Activated naive CD4-positive, alpha-beta T cell treated with anti-CD3 and anti-CD28 coated beads for 36 hours (primary cell): ENCODE measurements around the gene IQCH. TPM values are rescaled to one million over a fixed set of nuclear protein-coding genes. Genes with fewer than 3 reads are reported as not detected.

Experiments
- CTCF ChIA-PET: fragments of 350-600 bp; sonication (Branson Sonifier 250); formaldehyde crosslinking; loops from one replicate; lab custom pipeline; 2021; ENCODE audit warnings: antibody characterized with exemption; lab: Charles Lee
- DNase-seq: peaks from one replicate; pipeline ENCODE4 v3.0.0-alpha.2; 2020
- H3K27ac Mint-ChIP-seq: one replicate; pipeline ENCODE4 v1.8.0; 2021; ENCODE audit warnings: mild to moderate bottlenecking, mixed read lengths
- H3K27me3 Mint-ChIP-seq: one replicate; pipeline ENCODE4 v1.8.0; 2021; ENCODE audit warnings: low read depth, mixed read lengths
- H3K36me3 Mint-ChIP-seq: one replicate; pipeline ENCODE4 v1.8.0; 2021; ENCODE audit warnings: low read depth, mixed read lengths
- H3K4me1 Mint-ChIP-seq: one replicate; pipeline ENCODE4 v1.8.0; 2021; ENCODE audit warnings: low read depth, mixed read lengths
- H3K4me3 Mint-ChIP-seq: one replicate; pipeline ENCODE4 v1.8.0; 2021; ENCODE audit warnings: mild to moderate bottlenecking, moderate library complexity, mixed read lengths
- H3K9me3 Mint-ChIP-seq: one replicate; pipeline ENCODE4 v1.8.0; 2021; ENCODE audit warnings: mixed read lengths
- intact Hi-C: fragments of 100-400 bp; cut with micrococcal nuclease; formaldehyde crosslinking; loops from one replicate; pipeline ENCODE4 v1.15.1; 2023
- total RNA-seq, 2 experiments: library from RNA; stranded (reverse); gene quantifications; one replicate each; pipeline ENCODE4 v1.2.3, GENCODE V29; 2021

Gene IQCH
- total RNA-seq = 1 to 10 TPM in 1 of 2 experiments, under 1 TPM in 1; 0.98 to 1.4 TPM

DNA sequence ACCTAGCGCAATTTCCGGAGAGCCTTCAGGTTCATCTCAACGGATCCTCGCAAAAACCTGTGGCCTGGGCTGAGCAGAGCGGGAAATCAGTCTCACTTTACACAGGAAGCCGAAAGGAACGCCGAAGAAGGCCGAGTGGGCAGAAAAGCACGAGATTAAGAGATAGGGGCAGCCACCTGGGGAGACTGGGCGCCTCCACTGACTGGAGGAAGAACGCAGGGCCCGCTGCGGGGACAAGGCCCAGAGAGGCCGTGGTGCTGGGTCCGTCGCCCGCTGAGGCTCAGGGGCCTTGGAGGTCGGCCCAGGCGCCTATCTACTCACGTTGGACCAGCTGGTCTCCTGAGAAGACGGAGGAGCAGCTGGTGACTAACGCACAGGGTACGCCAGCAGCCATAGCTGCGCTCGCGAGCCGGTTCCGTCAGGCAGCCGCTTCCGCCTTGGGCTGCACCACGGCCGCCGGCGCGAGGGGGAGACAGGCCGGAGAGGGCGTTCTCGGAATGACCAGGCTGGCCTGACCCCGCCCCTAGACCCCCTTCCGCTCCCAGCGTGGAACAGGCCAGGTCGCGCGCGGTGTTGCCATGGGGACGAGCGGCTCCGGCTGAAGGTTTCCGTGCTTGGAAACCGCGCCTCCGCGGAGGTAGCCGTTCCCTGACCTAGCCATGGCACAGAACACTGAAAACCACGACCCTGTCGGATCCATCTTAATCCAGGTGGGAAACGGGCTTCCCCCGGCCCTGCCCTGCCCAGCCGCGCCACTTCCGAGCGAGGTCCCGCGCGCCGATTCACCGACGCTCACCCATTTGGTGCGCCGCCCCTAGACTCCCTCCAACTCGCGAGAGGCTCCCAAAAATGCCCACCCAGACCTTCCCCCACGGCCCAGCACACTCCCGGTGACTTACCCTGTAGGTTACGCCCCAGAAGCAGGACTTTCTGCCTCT, at the start of gene IQCH, which contains the start of gene AAGAB:
IQCH (plus strand) TSS at position 549 of the 938 bp plus-strand sequence; CDS start at position 660, 111 bp downstream.
AAGAB (minus strand) TSS at position 424 of the 938 bp plus-strand sequence; CDS start at position 394, 30 bp downstream.
- no peaks in the 10 kb centered on the region for H3K9me3 Mint-ChIP-seq
- H3K27me3 Mint-ChIP-seq = no peaks in the 10 kb centered on the region
- intact Hi-C loops = loop anchor here (1.0 to 10.0 kb wide), 3 partner anchors 13 to 800 kb away; partner anchors contain the start of gene PIAS1
- peaks cover 38% of the 10 kb centered on the region for H3K4me1 Mint-ChIP-seq
- H3K4me3 Mint-ChIP-seq = peak within 1 kb of the TSS; percentile 100
- DNase-seq = peak; percentile 97
- CTCF ChIA-PET = interaction anchor here (0.5 to 0.8 kb wide), 2 partner anchors 14 to 285 kb away, joined by 3 to 4 read pairs; no protein-coding TSS in a partner anchor
- peak within 1 kb of the TSS; percentile 96 for H3K27ac Mint-ChIP-seq
- peaks cover 3% of the 10 kb centered on the region for H3K36me3 Mint-ChIP-seq

DNA sequence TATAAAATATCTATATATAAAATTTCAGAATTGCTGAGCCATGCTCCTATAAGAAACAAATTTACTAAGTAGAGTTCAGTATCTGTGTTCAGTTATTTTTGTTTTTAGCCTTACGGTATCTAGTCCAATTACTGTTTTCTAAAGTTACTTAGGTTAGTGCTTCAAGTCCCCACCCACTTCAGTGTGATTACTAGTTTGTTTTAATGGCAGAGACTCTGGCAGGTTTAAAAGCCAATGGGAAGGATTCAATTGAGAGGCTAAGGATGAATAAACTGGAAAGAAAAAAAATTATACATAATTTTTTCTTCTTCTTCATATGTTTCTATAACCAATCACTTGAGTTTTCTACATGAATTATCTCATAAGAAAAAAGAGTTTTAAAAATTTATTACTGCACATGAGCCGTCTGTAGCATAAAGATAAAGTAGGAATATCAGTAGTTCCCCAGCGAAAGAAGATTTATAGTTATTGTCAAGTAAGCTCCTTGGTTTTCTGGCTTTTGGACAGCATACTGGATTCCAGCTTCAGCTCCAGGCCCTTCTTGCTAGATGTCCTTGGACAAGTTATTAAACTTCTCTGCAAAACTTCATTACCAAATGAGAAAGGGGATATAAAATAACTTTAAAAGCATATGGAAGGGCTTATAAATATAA, 46.9 kb upstream of the IQCH start:
- no peaks in the 10 kb centered on the region for H3K27me3 Mint-ChIP-seq
- no peak overlapping the region for H3K27ac Mint-ChIP-seq
- H3K36me3 Mint-ChIP-seq = peaks cover 18% of the 10 kb centered on the region
- H3K4me1 Mint-ChIP-seq = no peaks in the 10 kb centered on the region
- DNase-seq = no peak
- intact Hi-C loops = no loop called here
- CTCF ChIA-PET = interaction anchor here (0.6 kb wide), 1 partner anchor 138 kb away, joined by 3 read pairs; no protein-coding TSS in a partner anchor
- H3K4me3 Mint-ChIP-seq = no peak overlapping the region
- no peaks in the 10 kb centered on the region for H3K9me3 Mint-ChIP-seq

DNA sequence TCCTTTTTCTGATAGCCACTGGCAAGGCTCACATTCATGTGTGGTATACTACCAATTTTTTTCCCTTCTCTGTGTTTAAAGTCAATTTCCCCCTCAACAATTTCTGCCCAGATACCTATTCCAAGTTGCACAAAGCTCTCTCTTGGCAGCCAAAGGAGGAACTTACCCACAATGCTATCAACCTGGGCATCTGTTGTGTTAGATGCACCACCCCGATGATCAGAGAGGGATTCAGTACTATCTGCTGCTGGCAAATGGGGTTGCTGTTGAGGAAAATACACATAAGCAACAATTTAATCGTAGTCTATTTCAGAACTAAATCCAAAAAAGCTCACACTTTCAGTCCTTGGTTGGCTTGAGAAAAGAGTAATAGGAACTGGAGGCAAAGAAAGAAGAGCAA, 46.2 kb upstream of the IQCH start:
- Mint-ChIP-seq H3K27me3 (no peaks in the 10 kb centered on the region), H3K27ac (no peak overlapping the region), H3K4me1 (no peaks in the 10 kb centered on the region), H3K36me3 (peaks cover 18% of the 10 kb centered on the region), H3K4me3 (no peak overlapping the region), H3K9me3 (no peaks in the 10 kb centered on the region)
- CTCF ChIA-PET = interaction anchor here (0.6 kb wide), 1 partner anchor 15 kb away, joined by 5 read pairs; no protein-coding TSS in a partner anchor
- intact Hi-C loops = no loop called here
- DNase-seq = no peak

DNA sequence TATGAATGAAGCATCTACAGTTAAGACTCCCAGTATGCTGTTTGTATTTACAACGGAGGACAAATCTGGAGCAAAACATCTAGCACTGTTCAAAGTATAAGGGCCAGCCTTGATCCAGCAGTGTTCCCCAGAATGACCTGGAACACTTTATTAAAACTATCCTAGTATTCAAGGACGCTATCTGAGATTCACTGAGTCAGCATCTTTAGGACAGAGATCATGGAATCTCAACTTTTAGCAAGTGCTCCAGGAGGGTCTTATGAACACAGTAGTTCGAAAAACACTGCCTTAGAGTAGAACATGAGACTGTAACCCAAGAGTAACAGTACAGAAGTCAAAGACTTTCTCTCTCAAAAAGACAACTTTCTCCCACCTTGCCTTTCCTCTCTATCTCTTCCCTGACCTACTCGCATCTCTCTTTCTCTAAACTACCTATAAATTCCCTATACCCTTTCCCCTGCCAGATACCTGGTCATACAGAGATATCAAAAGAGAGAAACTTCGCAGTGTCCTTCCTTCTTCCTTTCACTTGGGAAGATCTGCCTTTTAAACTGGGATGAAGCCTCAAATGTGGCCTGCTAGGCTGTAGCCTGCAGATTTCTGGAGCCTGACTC, 43.9 kb upstream of the IQCH start:
- intact Hi-C loops = no loop called here
- no peaks in the 10 kb centered on the region for H3K4me1 Mint-ChIP-seq
- H3K36me3 Mint-ChIP-seq = peaks cover 8% of the 10 kb centered on the region
- H3K27ac Mint-ChIP-seq = no peak overlapping the region
- no peak overlapping the region for H3K4me3 Mint-ChIP-seq
- no peaks in the 10 kb centered on the region for H3K9me3 Mint-ChIP-seq
- no peaks in the 10 kb centered on the region for H3K27me3 Mint-ChIP-seq
- CTCF ChIA-PET = interaction anchor here (1.5 kb wide), 1 partner anchor 10 kb away, joined by 3 read pairs; no protein-coding TSS in a partner anchor
- no peak for DNase-seq

DNA sequence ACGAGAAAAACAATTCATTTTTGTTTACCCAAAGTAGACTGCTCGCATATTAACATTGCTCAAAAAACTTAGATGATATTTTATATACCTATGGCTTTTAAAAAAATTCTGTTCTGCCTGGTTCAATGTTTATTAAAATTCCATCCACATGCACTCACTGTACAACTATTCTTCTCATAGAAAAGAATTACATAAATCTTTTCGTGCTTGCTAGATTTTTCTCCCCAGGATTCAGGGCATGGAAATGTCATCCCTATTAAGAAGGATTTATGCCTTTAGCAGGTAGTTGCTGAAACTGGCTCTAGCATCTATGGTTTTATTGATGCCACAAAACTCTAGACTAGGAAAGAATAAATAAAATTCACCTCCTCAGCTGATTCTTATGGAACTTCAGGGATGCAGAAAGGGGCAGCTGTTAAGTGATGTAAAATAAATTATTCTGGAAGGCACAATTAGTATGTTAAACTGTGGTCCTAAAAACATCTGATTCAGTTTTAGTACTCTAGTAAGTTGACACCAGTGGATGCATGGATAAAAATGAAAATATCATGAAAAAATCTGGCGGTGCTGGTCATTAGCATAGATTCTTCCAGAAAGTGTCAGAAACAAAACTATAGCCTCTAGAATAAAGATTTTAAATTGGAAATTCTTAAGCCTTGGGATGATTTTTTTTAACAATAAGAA, 41.8 kb upstream of the IQCH start:
- H3K27me3 Mint-ChIP-seq = no peaks in the 10 kb centered on the region
- peaks cover 10% of the 10 kb centered on the region for H3K36me3 Mint-ChIP-seq
- intact Hi-C loops = no loop called here
- CTCF ChIA-PET = no interaction called here
- H3K4me3 Mint-ChIP-seq = no peak overlapping the region
- no peak for DNase-seq
- H3K9me3 Mint-ChIP-seq = no peaks in the 10 kb centered on the region
- no peak overlapping the region for H3K27ac Mint-ChIP-seq
- H3K4me1 Mint-ChIP-seq = no peaks in the 10 kb centered on the region

DNA sequence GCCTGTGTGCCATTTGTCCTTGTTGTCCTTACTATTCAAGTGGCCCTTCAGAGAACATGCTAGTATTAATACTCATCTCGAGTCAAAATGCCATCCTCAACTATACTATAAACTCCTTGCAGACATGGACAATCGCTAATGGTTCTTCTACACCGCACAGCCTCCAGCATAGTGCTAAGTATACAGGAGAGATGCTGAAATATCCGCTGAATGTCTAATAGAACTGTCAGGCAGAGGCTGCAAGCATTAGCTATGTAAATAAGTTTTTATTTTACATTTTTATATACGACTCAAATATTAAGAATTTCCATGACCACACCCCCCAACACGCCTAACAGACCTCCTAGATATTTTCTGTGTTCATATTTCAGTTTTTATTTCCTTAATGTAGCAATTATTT, 39.5 kb upstream of the IQCH start:
- no peak overlapping the region for H3K27ac Mint-ChIP-seq
- H3K9me3 Mint-ChIP-seq = no peaks in the 10 kb centered on the region
- DNase-seq = no peak
- H3K27me3 Mint-ChIP-seq = no peaks in the 10 kb centered on the region
- no peak overlapping the region for H3K4me3 Mint-ChIP-seq
- peaks cover 12% of the 10 kb centered on the region for H3K36me3 Mint-ChIP-seq
- peaks cover 3% of the 10 kb centered on the region for H3K4me1 Mint-ChIP-seq
- CTCF ChIA-PET = no interaction called here
- intact Hi-C loops = no loop called here

DNA sequence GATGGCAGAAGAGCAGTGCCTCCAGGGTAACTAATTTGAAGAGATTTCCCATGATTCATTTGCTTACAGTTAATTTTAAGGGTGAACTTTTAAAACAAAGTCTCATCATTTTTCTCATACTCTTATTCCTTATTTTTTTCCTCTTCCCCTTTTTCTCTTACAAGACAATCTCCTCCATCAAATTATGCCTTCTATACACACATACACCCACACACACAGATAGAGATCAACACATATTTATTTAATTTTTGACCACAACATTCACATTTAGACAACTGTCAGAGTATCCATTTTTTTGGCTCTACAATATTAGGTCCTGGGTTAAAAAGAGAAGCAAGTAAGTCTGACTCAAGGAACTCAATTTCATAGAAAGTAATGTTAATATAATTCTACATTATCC, 37.7 kb upstream of the IQCH start:
- Mint-ChIP-seq H3K27me3 (no peaks in the 10 kb centered on the region), H3K4me3 (no peak overlapping the region), H3K36me3 (peaks cover 17% of the 10 kb centered on the region), H3K4me1 (peaks cover 3% of the 10 kb centered on the region), H3K9me3 (no peaks in the 10 kb centered on the region), H3K27ac (no peak overlapping the region)
- no peak for DNase-seq
- intact Hi-C loops = no loop called here
- CTCF ChIA-PET = no interaction called here

DNA sequence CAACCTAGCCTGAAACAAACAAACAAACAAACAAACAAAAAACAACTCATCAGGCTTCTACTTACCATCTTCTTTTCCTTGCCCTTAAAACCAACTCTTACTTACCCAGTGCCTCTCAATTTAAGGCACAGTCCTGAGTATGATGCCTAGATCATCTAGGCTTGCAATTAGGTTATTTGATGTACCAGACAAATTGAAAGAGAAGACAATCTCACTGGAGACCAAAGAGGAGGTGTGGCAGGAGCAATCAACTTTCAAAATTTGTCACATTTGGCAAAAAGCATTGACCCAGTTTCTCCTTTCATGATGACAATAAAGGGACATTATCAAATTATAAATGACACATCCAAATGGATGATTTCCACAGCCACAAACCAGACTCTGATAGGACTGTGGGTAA, 36.2 kb upstream of the IQCH start:
- intact Hi-C loops = no loop called here
- Mint-ChIP-seq H3K4me1 (peaks cover 3% of the 10 kb centered on the region), H3K27ac (no peak overlapping the region), H3K36me3 (peaks cover 17% of the 10 kb centered on the region), H3K9me3 (no peaks in the 10 kb centered on the region), H3K4me3 (no peak overlapping the region), H3K27me3 (no peaks in the 10 kb centered on the region)
- no peak for DNase-seq
- CTCF ChIA-PET = interaction anchor here (0.7 kb wide), 1 partner anchor 16 kb away, joined by 3 read pairs; no protein-coding TSS in a partner anchor

DNA sequence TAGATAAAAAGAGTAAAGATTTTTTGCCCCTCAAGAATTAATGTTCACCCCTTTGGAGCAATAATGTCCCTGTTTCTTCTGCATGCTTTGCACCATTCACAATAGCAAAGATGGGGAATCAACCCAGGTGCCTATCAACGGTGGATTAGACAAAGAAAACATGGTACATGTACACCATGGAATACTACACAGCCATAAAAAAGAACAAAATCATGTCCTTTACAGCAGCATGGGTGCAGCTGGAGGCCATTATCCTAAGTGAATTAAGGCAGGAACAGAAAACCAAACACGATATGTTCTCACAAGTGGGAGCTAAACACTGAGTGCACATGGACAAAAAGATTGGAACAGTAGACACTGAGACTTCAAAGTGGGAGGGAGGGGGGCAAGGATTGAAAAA, 35.3 kb upstream of the IQCH start:
- peaks cover 17% of the 10 kb centered on the region for H3K36me3 Mint-ChIP-seq
- no peak overlapping the region for H3K27ac Mint-ChIP-seq
- no peak for DNase-seq
- no peaks in the 10 kb centered on the region for H3K9me3 Mint-ChIP-seq
- CTCF ChIA-PET = interaction anchor here (0.5 to 0.7 kb wide), 2 partner anchors 17 to 527 kb away, joined by 3 read pairs; no protein-coding TSS in a partner anchor
- H3K4me1 Mint-ChIP-seq = peaks cover 3% of the 10 kb centered on the region
- H3K4me3 Mint-ChIP-seq = no peak overlapping the region
- no peaks in the 10 kb centered on the region for H3K27me3 Mint-ChIP-seq
- intact Hi-C loops = no loop called here

DNA sequence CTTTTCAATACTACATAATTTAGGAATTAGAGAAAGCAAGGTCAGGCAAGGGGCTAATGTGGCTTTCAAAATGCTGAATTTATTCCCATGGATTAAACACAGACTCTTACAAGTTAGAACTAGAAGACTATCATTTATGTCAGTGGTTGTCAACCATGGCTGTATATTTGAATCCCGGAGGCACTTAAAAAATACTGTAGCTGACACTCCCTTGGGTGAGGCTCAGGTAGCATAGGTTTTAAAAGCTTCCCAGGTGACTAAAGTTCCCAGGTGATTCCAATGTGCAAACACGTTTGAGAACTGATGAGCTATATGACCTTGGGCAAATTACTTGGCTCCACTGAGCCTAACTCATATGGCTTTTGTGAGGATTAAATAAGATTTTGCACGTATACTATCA, 29.7 kb upstream of the IQCH start:
- Mint-ChIP-seq H3K27ac (no peak overlapping the region), H3K4me1 (peaks cover 4% of the 10 kb centered on the region), H3K9me3 (no peaks in the 10 kb centered on the region), H3K27me3 (no peaks in the 10 kb centered on the region), H3K36me3 (peaks cover 18% of the 10 kb centered on the region), H3K4me3 (no peak overlapping the region)
- DNase-seq = no peak
- CTCF ChIA-PET = no interaction called here
- intact Hi-C loops = no loop called here

DNA sequence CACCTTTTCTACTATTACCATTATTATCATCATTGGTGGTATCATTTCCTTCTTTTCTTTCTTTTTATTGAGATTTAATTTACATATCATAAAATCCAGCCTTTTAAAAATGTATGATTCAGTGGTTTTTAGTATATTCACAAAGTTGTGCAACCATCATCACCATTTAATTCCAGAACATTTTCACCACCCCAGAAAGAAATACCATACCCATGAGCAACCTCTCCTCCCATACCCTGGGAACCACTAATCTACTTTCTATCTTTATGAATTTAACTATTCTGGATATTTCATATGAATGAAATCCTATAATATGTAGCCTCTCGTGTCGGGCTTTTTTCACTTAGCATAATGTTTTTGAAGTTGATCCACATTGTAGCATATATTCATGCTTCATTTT, 29.2 kb upstream of the IQCH start:
- intact Hi-C loops = no loop called here
- no peak for DNase-seq
- H3K27me3 Mint-ChIP-seq = no peaks in the 10 kb centered on the region
- no peak overlapping the region for H3K27ac Mint-ChIP-seq
- CTCF ChIA-PET = no interaction called here
- H3K4me3 Mint-ChIP-seq = no peak overlapping the region
- H3K9me3 Mint-ChIP-seq = no peaks in the 10 kb centered on the region
- H3K4me1 Mint-ChIP-seq = peaks cover 4% of the 10 kb centered on the region
- H3K36me3 Mint-ChIP-seq = peaks cover 20% of the 10 kb centered on the region
